ENCODE data around the gene LSM4. TPM values are rescaled to one million over a fixed set of nuclear protein-coding genes. Genes with fewer than 3 reads are reported as not detected.

LSM4 gene
- total RNA-seq, 1 donor from 2014 or later = 99.8 TPM

DNA sequence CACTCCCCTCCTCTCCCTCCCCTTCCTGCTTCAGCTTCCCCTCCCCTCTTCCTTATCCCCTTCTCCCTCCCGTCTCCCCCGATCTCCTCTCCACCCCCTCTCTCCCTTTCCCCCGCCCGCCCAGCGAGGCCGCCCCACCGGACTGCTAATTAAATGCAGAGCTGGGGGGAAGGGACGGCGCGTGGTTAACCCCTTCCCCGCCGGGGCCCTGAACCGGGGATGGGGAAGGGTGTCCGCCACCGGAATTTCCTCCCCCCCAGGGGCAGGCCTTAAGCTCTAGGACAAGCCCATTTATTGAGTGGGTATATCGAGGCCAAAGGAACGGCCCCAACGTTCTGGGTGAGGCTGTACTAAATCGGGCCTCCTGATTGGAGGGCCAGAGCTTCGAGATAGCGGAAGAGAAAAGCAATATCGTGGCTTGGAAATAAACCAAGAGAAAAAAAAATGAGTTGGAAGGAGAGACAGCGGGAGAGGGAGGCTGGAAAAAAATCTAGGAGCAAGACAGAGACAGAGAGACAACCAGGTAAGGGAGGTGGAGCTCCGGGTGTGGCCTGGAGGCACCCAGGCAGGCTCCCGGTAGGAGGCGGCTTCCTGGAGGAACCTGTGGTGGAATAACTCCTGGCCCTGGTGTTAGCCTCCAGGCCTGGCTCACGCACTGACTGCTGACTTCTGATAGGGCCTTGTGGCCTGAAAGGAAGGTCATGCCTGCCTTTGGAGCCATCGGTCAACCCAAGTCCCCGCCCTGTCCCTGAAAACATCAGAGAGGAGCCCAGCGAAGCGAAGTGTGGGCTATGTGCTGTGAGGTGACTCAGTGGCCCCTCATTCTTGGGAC, 29.9 kb downstream of the LSM4 start:
- DNase-seq (ENCODE audit: low spot score) = peak; percentile 88

DNA sequence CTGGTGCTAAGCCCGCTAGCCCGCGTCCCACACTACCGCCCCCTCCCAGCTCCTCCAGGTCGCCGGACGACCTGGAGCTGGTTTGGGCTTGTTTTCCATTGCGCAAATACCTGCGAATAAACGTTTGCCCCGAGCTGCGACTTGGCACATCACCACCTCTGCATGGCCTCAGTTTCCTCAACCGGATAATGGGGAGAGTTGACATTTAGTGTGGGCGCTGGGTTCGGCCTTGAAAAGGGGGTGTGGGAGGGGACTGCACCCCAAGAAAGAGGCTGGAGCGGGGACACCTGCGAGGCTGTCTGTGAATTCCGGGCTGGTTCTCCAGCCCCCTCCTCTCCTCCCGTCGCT, 30.4 kb downstream of the LSM4 start:
- peak; percentile 75 for DNase-seq (ENCODE audit: low spot score)

DNA sequence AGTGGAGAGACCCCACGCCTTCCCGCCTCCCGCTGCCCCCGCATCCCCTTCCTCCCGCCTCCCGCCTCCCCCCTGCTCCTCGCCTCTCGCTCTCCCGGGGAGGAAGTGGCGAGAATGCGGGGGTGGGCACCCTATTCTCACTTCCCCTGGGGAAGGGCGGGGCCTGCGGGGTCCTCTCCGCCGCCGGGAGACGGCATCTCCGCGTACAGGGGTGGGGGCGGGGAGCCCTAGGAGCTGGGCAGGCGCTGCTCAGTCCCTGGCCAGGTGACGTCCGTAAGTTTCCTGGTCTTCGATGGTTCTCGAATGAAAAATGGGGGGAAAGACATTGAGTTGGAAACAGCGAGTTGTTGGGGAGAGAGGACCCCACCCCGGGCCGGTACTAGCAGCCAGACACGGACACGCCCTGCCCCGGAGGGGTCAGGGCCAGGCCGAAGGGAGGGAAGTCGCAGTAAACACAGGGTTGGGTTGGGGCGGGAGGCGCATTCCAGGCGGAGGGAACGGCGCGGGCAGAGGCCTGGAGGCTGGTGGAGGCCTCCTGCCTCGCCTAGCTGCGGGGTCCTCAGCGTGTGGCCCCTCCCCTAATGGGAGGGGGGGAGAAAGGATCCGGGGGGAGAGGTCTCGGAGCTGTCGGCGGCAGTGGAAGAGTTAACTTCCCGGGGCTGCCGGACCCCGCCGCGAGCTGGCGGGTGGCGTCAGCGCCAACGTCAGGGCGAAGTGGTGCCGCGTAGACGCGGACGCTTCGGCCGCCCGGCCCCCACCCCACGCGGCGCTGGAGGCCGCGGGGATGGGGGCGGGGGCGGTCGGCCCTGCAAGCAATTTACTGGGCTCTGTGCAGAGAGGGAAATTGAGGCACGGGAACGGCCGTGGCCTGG, 31.1 kb downstream of the LSM4 start:
- peak; percentile 90 for DNase-seq (ENCODE audit: low spot score)

DNA sequence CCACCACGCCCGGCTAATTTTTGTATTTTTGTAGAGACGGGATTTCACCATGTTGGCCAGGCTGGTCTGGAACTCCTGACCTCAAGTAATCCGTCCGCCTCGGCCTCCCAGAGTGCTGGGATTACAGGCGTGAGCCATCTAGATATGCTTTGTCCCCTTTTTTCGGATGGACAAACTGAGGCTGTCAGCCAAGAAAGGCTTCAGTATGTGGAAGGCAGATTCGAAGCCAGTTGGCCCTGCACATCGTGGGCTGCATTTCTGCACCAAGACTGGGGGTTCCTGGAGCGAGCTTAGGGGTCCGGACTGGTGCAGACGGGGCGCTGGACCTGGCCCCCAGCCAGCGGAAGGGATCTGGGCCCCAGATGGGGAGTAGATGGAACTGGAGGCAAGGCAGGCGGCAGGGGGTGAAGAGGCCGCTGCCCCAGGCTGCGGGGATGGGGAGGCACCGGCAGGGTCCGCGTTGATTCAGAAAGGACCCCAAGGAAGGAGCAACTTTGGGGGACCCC, 31.8 kb downstream of the LSM4 start:
- DNase-seq (ENCODE audit: low spot score) = no peak

DNA sequence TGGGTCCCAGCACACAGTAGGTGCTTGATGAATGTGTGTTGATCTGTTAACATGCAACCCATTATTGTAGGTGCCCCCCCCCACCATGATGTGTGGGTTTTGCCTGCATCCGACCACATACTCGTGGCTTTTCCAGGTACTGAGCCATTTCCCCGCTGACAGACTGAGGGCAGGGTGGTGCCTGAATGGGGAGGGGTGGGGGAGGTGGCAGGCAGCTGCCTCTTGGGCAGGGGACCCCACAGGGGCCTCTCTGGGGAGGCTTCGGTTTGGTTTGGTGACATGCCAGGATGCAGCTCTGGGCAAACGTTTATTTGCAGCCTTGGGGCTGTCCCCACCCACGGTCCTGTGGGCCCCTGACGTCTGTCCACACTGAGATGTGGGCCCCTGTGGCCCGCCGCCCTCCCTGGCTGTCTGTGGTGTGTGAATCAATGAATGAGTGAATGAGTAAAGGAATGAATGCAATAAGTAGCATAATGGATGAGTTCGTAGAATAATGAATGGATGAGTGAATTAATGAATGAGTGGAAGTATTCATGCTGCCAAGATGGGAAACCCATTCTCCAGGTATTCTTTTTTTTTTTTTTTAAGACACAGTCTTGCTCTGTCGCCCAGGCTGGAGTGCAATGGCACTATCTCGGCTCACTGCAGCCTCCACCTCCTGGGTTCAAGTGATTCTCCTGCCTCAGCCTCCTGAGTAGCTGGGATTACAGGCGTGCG, 32.4 kb downstream of the LSM4 start:
- no peak for DNase-seq (ENCODE audit: low spot score)

DNA sequence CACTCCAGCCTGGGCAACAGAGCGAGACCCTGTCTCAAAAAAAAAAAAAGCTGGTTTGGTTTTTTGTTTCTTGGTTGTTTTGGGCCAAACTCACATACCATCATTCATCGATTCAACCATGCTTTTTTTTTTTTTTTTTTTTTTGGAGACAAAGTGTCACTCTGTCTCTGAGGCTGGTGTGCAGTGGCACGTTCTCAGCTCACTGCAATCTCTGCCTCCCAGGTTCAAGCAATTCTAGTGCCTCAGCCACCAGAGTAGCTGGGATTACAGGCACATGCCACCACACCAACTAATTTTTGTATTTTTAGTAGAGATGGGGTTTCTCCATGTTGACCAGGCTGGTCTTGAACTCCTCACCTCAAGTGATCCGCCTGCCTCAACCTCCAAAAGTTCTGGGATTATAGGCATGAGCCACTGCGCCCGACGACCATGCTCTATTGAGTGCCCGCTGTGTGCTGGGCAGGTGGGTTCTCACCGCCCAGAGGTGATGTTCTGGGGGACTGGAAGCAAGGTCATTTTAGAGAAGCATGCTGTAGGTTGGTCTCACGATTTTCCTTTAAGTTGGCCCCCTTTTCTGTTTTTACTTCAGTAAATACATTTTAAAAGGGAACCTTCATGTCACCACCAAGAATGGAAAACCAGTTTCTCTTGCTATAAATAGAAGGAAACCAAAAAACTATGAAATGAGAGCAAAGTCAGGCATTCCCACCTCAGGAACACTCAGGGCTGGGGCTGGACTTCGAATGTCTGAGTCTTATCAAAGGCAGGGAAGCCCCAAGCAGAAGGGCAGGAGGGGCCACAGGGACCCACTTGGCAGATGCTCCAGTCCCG, 33.2 kb downstream of the LSM4 start:
- DNase-seq (ENCODE audit: low spot score) = no peak

DNA sequence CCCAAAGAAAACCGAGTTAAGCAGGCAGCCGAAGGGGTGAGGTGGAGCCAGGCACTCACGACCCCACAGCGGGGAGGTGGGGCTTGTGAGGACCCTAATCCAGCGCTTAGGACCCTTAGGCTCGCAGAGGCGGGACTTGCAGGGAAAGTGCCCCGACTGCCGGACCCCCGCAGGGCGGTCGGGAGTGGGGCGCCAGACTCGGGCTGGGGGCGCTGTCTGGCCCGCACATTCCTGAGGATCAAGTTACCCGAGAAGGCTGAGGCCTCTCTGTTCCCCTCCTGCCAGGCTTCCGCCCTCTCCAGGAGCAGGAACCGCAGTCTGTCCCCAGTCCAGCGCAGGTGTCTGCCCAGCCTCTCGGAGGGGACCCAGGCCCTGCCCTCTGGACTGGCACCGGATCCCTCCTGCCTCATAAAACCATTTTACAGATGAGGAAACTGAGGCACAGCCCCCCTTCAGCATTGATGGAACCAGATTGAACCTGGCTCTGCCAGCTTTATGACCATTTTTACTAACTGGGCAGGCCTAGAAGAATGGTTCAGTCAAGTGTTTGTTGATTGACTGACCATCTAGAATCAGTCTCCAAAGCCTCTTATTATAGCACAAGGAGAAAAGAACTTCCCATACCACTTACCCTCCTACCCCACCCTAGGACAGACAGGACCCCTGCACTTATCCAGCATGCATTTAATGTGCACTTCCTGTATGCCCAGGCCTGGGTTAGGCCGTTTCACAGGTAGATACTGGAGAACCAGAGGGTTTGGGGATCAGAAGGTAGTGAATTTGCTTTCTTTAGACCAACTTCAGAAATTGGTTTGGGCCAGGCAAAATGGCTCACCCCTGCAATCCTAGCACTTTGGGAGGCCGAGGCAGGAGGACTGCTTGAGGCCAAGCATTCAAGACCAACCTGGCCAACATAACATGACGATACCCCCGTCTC, 34.8 kb downstream of the LSM4 start:
- DNase-seq (ENCODE audit: low spot score) = no peak

DNA sequence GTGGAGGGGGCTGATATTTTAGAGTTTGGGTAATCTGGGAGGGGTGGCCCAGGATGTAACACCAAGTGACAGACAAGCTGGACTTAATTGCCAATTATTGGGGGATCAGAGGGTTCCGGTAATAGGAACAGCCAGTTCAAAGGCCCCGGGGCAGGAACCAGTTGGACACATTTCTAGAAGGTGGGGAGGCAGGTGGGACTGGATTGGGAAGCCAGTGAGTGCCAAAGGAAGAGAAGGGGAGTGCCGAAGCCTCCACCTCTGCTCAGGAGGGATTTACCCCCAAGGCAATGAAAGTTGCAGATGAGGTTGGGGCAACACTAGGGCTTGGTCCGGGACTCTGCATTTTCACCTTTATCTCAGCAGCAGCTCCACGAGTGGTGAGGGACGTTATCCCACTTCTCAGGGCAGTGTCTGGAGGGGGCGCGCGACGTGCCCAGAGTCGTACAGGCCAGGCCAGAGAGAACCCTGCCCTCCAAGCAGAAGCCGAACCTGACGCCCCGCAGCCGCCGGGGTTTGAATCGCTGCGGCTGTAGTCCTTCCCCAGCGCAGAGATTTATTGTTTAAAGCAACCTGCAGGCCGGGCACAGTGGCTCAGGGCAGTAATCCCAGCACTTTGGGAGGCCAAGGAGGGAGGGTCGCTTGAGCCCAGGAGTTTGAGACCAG, 35.8 kb downstream of the LSM4 start:
- no peak for DNase-seq (ENCODE audit: low spot score)

DNA sequence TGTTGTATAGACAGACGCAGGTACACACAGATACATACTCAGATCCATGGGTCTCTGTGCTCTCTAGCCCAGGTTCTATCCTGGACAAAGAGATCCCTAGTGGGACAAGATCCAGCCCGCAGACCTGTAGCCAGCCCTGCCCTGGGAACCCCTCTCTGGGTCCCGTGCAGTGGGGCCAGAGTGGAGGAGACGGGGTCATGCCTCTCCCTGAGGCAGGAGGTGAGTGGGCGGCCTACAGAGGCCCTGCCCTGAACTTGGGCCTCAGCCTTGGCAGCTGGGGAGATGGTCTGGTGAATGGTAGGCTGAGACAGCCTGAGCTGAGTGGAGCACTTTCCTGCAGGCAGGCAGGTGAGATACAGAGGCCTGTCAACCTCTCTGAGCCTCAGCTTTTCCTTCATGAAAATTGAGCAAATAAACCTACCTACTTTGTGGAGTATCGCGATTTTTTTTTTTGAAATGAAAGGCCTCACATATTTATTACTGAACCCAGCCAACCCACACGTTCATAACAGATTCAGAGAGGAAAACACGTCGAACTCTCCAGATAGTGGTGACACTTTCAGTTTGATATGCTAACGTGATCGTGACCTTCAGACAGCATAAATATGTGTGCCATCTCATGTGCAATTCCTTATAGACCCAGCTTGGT, 38.0 kb downstream of the LSM4 start:
- DNase-seq (ENCODE audit: low spot score) = no peak

DNA sequence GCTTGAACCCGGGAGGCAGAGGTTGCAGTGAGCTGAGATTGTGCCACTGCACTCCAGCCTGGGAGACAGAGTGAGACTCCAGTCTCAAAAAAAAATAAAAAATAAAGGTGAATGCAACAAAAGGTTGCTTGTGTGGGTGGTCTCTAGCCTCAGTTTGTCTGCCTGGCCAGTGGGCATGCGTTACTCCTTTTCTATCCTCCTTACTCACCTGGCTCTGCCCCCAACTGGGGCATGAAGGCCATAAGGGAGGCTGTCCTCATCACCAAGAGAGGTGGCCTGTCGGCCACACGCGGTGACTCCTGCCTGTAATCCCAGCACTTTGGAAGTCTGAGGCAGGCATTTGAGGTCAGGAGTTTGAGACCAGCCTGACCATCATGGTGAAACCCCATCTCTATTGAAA, 39.5 kb downstream of the LSM4 start:
- DNase-seq (ENCODE audit: low spot score) = no peak

DNA sequence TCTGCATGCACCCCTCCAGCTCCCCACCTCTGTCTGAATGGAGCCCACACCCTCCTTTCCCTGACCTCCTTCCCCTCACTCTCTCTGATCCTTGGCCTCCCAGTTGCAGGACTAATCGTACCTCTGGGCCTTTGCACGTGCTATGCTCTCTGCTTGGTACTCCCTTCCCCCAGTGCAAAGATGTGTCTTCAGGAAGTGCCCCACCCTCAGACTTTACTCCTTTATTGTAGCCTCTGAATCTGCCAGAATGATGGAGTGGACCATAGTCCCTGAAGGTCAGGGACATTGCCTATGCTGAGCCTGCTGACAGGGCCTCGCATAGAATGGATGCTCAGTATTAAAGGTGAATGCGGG, 40.1 kb downstream of the LSM4 start:
- no peak for DNase-seq (ENCODE audit: low spot score)

DNA sequence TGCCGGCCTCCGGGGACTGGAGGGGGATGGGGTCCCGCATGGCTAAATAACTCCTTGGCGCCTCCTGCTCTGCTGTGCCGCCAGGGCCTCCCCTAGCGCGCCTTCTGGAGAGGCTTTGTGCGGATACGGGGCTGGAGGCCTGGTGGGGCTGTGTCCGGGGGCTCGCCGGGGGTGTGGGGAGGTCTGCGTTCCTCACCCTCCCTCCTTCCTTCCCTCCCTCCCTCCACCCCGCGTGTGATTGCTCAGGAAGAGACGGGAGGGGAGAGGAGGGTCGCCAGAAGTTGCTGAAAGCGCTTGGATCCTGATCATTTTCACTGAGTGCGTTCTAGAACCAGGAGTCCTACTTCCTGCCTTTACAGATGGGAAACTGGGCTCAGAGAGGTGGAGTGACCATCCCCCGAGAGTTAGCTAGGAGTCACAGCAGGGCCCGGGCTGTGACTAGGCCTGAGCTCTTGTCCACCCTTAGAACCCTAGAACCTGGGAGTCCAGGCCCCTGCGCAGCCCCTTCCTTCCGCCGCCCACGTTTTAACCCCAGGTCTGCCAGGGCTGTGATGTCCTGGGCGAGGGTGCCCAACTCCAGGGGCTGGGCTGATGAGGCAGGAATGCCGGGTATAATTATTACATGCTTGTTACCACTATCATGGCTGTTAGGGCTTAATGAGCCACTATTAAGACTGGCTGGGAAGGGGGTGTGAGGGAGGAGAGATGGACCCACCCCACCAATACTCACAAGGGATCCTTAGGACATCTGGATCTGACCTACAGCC, 40.7 kb downstream of the LSM4 start:
- DNase-seq (ENCODE audit: low spot score) = no peak

DNA sequence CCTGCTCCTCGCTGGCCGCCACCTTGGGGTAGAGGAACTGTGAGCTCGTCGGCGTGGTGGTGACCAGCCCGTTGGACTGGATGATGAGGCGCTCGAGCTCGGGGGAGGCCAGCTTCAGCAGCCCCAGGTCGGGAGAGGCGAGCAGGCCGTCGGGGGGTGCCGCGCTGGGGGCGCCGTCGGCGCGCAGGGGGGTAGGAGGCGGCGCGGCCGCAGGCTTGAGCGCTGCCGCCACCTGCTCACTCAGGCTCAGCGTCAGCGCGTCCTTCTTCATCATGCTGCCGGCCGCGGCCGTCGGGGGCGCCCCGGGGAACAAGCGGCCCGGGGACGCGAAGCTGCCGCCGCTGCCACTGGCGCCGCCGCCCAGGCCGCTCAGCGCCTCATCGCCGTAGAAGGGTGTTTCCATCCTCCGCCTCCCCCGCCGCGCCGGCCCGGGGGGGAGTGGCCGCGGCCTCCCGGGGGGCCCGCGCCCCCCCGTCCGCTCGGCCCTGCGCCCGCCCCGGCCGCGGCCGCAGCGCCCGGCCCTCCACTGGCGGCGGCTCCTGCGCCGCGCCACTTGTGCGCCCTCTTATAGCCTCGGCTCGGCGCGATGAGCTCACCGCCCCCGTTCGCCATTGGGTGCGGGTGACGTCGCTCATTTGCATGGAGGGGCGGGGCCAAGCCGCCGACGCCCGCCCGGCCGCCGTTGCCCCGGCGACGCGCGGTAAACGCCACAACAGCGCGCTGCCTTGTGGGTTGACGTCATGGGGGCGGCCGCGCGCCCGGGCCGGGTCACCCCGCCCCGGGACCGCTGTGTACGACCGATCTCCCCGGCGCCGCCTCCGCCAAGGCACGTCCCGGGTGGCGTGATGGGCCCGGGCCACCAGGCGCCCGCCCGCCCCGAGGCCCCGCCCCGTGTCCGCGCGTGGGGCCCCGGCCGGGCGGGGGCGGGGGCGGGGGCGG, 41.5 kb downstream of the LSM4 start, which contains the start of gene JUND:
JUND (minus strand) TSS at position 541 of the 939 bp plus-strand sequence; CDS start at position 403, 138 bp downstream.
- DNase-seq (ENCODE audit: low spot score) = peak; percentile 98

DNA sequence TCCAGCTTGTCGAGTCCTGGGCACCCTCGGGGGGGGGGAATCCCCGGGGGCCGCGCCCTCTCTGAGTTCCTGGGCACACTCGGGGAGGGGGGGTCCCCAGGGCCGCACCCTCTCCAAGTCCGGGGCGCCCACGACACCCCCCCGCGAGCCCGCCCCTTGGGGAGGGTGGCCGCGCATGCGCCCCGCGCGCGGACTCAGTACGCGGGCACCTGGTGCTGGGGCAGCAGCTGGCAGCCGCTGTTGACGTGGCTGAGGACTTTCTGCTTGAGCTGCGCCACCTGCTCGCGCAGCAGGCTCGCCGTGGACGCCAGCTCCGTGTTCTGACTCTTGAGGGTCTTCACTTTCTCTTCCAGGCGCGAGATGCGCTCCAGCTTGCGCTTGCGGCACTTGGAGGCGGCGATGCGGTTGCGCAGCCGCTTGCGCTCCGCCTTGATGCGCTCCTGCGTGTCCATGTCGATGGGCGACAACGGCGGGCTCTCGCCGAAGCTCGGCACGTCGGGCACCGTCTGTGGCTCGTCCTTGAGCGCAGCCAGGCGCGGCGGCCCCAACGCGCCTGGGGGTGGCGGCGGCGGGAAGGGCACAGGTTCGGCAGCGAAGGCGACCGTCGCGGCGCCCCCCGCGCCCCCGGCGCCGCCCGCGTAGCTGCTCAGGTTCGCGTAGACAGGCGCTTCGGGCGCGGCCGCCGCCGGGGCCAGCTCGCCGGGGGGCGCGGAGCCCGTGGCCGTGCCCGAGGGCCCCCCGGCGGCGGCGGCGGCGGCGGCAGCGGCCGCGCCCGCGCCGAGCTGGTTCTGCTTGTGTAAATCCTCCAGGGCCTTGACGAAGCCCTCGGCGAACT, 42.4 kb downstream of the LSM4 start:
- peak; percentile 83 for DNase-seq (ENCODE audit: low spot score)

DNA sequence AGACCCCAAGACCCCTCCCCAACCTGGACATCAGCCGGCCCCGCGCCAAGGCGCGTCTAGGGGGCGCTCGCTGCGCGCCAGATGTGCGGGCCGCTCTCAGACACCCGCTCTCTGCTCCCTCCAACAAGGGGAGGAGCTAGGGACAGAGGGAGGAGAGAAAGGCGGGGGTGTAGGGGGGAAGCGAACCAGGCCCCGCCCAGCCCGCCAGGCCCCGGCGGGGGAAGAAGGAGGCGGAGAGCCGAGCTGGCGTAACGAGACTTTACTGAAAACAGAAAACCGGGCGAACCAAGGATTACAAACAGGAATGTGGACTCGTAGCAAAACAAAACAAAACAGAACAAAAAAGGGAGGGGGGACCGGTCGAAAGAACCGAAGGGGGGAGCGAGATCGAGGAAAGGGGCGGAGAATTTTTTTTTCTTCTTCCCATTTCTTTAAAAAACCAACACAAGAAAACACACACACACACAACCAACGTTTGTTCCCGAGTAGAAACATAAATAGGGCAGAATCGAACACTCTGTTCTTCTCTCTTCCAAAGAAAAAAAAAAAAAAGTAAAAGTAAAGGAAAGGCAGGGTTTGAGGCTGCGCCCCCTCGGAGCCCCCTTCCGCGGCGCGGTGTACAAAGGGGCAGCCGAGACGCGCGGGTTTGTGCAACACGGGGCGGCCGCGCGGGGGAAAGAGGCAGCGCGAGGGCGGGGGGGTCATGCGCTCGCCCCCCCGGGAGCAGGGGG, 43.2 kb downstream of the LSM4 start:
- peak; percentile 96 for DNase-seq (ENCODE audit: low spot score)

DNA sequence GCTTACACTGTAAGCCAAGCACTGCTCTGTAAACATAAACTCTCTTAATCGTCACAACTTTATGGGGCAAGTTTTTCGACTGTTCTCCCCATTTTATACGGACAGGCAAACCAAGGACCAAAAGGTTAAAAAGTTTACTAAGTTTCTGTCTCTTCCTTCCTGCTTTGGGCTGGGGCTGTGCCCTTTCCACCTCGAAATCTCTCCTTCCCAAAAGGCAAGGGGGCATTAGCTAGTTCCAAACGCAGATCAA, 43.7 kb downstream of the LSM4 start:
- no peak for DNase-seq (ENCODE audit: low spot score)
